ENCODE measurements around the gene SH3RF1. TPM values are rescaled to one million over a fixed set of nuclear protein-coding genes. Genes with fewer than 3 reads are reported as not detected.
A peak's percentile ranks its signal among the peaks of the same experiment; 100 is the strongest.

SH3RF1 gene
- total RNA-seq, 1 experiment from 2014 or later, result 9.4 TPM

DNA sequence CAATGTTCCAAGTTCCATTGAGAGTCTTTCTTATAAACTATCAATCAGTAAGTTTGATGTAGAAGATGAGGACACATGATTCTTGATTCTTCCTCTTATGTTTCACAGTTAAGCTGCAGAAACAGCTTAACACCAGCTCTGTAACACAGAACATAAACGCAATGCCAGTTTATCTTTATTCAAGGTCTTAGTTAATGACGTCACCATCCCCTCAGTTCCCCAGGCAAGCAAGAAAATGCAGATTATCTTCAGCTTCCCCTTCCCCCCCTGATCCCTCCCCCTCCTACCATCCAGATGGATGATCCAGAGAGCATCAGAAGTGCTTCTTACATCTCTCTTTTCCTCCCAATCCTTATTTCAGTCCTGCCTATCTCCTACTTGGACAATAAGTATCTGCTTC, 4.4 kb upstream of the SH3RF1 start:
- no peak for DNase-seq (ENCODE audit: low read depth)

- DNase-seq (ENCODE audit: low read depth), result no peak
Measured at GRCh38 chr4:169274033-169274432, 3.3 kb upstream of the SH3RF1 start.

DNA sequence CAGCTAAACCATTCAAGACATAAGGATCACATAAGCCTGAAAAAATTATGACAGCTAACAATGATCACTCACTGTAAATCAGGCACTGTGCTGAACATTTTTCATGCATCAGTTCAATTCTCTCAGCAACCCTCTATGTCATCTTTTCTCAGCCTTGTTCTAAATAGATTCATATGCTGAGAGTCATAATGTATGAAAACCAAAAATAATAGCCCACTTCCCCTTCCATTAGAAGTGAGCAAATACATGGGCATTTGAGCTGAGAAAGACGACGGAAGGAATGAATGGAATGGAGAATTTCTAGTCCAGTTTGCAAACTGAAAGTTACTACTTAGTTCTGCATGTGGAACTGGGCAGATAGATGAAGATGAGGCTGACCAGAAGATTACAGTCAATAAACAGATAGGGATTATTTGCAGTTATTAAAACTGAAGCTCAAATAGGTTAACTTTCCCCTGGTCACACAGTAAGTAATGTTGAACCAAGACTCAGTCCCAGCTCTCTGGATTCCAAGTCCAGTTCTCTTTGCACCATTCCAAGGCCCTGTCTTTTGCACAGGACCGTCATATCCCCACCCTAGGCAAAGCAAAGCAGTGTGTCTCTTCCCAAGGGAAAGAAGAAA, 1.6 kb upstream of the SH3RF1 start:
- DNase-seq (ENCODE audit: low read depth), result peak; percentile 36

GRCh38 chr4:169271692-169272007, 894 bp upstream of the SH3RF1 start:
- no peak for DNase-seq (ENCODE audit: low read depth)

- DNase-seq (ENCODE audit: low read depth), result peak; percentile 45
Measured at GRCh38 chr4:169269916-169270809, 593 bp downstream of the SH3RF1 start.

DNA sequence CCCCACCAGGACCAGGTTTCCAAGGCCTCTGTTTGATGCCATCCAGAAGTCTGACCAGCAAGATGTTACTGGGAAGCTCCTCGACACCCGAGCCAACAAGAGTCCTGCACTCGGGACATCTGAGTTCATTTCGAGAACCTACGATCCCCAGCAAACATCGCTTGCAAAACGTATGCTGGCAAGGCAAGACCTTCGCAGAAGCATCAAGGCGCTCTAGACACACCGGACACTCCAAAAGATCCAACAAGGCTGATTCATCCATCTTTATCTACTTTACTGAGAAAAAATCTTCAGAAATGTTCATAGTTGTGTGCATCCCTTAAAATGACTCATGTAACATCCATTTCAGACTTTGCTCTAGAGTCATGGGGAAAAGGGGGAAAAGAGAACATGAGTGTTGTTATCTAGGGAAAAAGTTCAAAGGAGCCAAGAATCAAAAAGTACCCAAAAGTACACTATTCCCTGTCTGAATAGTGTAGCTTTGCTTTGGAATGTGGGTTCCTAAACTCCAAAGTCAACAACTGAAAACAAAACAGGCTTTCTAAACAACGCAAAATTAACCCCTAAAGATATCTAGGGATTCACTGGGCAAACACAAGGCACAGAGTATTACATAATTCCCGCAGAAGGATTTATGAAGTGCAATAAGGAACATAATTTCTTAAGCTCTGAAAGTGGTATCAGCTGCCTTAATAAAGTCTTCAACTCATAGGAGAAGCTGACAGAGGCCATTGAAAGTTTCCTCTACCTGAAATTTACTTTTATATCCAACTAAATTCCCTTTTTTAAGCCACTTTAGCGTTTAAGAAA, 1.6 kb downstream of the SH3RF1 start:
- DNase-seq (ENCODE audit: low read depth), result peak; percentile 75

DNA sequence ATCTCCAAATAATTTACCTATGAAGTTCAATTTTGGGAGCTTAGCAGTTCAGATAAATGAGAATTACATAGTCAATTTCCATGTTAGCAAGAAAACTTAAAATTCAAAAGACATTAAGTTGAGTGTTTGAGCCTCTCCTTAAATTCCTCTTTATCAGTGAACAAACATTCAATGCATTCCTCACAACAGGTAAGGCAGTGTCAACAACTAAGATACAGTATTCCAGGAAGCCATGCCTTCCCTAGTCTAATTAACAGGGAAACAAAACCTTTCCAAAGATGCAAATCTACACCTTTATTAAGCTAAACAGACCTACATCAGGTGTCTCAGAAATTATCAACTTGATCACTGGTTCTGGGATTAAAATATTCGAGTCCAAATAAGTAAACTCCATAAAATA, 3.7 kb downstream of the SH3RF1 start:
- DNase-seq (ENCODE audit: low read depth), result no peak

DNA sequence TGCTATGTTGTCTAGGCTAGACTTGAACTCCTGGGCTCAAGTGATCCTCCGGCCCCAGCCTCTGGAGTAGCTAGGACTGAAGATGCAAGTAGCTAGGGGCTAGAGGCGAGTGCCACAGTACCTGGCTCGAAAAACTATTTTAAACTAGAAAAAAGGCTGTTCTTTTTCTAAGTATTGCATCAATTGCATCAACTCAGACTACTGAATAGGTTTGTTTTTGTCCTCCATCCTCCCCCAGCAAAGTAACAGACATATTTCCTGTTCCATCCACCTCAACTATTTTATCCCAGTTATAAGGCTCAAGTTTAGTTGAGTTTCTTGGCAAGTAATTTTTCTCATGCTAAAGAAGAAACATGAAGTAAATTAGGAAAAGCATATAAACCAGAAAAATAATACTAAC, 4.1 kb downstream of the SH3RF1 start:
- DNase-seq (ENCODE audit: low read depth), result no peak

DNA sequence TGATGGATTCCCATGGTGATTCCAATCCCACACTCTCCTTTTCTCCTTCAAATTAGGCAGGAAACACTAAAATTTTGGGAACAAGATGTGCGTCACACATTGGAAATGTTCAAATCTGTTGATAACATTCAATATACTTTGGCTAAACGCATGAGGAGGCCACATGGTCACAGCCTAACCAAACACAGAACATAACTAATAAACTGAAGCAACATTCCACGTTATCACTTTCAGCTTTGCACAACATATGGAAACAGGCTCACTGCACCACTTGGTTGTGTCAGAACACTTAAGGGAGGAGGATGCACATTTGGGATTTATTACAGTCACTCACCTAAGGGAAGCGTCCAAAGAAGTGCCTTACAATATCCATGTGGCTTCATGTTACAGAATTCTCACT, 4.7 kb downstream of the SH3RF1 start:
- no peak for DNase-seq (ENCODE audit: low read depth)

DNA sequence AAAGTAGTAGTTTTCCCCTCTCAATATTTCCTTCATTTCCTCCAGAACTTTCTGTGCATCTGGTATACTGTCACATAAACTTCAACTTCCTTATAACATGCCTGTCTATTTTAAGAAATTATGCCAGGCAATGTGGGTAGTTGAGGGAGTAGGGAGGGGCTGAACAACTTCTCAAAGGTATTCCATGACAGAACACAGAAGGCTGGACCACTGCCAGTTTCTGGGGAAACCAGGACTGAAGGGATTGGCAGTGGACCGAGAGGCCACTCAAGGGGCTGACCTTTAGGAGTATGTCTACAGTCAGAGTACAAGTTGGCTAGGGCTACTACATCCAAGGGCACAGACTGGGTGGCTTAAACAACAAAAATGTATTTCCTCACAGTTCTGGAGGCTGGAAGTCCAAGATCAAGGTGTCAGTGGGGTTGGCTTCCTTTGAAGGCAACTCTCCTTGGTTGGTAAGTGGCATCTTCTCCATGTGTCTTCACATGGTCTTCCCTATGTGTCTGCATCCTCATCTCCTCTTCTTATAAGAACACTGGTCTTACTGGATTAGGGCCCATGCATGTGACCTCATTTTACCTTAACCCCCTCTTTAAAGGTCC, 6.9 kb downstream of the SH3RF1 start:
- DNase-seq (ENCODE audit: low read depth), result no peak

- DNase-seq (ENCODE audit: low read depth), result no peak
Measured at GRCh38 chr4:169260217-169260866, 10.4 kb downstream of the SH3RF1 start.

GRCh38 chr4:169259271-169259670, 11.5 kb downstream of the SH3RF1 start:
- no peak for DNase-seq (ENCODE audit: low read depth)

DNA sequence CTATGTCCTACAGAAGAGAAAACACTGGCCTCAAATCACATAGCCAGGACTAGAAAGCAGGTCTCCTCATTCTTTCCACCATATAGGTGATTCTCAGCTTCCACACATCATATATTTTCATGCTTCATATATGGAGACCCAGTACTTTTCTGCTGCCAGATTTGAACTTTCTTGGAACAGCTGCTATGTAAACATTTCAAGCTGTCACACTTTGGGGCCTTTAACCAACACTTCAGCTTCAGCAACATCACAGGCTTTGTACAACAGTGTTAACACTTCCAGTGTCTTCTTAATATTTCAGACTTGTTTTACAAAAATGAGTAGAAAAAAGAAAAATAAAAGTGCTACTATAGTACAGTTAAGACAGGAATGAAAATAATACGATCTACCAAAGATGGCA, 12.6 kb downstream of the SH3RF1 start:
- DNase-seq (ENCODE audit: low read depth), result no peak

DNA sequence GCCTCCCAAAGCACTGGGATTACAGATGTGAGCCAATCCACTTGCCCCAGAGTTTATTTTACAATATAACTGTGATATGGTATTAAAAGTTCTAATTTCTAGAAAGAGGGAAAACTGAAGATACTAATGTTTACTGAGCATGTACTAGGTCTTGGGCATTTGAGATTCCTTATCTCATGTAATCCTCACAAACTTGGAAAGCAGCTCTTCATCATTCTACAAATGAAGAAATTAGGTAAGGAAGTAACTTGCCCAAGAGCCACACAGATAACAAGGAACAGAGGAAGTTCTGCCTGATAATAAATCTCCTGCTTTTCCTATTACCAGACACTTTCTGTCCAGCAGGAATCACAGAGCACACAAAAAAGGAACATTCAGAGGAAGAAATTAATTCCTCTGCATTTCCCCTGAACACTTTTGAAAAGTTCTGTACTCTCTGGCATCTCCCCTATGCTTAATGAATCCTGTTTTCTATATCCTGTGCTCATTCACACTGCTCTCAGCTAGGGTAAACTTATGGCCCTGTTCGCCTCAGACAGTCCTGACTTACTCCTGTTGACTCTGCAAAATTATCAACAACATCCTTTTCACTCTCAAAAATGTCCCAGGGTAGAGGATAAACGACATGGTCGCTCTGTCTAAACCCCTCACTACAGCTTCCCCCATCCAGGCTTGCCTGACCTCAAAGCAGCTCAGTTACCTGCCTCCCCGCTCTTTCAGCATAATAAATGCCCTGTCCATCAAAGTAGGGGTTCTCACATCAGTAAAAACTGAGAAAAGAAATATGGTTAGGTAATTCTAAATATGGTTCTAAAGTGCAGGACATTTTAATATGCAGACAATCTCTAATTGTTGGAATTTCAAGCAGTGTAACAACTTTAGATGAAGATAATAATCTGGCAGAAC, 13.6 kb downstream of the SH3RF1 start:
- no peak for DNase-seq (ENCODE audit: low read depth)

DNA sequence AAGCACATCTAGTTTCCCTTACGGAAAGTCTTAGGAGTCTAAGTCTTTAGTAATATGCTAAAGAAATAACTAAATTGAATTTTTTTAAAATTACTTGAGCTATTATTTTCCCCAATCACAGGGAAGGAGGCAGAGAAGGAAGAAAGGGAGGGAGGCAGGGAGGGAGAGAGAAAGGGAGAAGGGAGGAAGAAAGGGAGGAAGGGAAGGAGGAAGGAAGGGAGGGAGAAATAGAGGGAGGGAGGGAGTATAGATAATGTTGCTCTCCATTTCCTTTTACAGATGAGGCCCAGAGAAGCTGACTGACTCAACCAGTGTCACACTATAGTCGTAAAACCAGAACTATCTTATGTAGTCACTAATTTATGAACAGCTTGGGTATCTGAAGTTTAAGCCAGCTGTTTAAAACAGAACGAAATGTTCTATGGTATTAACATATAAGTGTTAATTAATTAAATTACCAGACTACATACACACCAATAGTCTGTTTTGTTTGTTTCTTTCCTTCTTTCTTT, 14.6 kb downstream of the SH3RF1 start:
- DNase-seq (ENCODE audit: low read depth), result peak; percentile 22

DNA sequence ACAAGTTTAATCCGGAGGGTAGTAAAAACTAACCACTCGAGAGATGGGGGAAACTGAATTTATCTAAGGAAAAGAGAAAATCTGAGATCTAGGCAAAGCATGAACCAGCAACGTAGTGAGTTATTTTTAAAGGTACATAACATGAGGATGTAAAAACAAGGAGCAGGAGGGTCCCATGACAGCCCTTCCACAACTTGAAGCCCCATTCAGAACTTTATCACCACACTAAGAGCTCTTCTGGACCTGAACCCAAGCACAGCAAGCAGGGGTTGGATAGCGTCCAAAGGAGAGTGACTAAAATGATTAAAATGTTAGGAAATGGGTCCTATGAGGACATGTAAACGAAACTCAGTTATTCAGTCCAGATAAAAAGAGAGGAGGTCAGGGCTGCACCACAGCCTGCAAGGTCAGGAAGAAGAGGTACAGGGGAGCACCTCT, 16.2 kb downstream of the SH3RF1 start:
- DNase-seq (ENCODE audit: low read depth), result peak; percentile 81

DNA sequence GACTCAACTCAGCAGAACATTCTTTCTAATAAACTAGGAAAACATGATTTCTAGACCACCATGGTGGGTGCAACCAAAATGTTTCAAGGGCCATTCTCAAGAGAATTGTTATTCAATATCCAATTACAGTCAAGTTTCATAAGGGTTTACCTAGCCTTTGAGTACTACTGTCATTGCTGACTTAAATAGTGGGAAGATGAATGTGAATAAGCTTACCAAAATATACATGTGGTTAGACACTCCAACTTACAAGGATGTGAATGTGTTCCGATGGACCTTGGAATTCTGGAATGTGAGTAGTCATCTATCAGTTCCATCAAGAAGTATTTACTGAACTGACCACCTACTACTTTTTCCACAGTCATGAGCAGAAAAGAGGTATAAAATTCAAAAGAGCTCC, 16.9 kb downstream of the SH3RF1 start:
- peak; percentile 79 for DNase-seq (ENCODE audit: low read depth)

GRCh38 chr4:169253113-169253671, 17.6 kb downstream of the SH3RF1 start:
- no peak for DNase-seq (ENCODE audit: low read depth)

DNA sequence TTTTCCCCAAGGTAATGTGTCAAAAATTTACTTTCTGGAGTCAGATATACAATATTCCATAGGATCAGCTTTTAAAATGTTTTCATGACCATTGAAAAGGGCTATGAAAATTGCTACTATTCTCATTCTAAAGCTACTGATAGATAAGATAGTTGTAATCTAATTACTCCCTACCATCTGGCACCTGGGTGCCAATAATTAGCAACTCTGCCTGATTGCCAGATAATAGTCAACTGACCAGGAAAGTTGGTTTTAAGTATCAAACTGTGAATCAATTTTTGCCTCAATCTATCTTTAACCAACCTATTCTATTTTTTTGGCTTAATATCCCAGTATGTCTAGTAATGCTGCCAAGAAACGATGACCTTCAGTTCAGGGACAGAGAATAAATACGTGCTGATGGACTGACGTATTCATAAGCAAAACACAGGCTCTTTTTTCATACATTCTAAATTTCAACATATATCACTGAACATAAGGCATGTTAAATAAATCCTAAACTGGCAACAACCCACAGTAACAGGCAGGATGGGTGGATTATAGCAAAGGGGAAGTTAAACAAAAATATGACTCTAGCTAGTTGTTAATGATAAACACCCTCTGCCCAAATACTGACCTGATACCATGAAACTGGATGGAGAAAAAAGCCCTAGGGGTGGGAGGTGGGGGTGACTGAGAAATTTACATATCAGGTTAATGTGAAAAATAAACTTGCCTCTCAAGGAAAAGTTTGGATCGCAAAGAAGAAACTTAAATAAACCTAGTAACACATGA, 18.2 kb downstream of the SH3RF1 start:
- DNase-seq (ENCODE audit: low read depth), result no peak

Measured in RPMI7951 (cell line).